Activated T-helper 1 cell treated with anti-CD3 and anti-CD28 coated beads, Interleukin-12 subunit alpha, Interleukin-12 subunit beta, Interleukin-2, Interleukin-4 antibody, amounts not matched to agents 30 ng/mL and 10 ng/mL and 1 ng/mL, durations not matched to agents 14 hours and 24 hours and 36 hours (primary cell): Measurements from ENCODE around the gene CRADD. TPM values are rescaled to one million over a fixed set of nuclear protein-coding genes. Genes with fewer than 3 reads are reported as not detected.

Experiments
- DNase-seq: peaks from one replicate; pipeline ENCODE4 v3.0.0; 2021; ENCODE audit warnings: low spot score
- H3K27ac Mint-ChIP-seq: one replicate; pipeline ENCODE4 v1.8.0; 2021; ENCODE audit warnings: mild to moderate bottlenecking, mixed read lengths
- H3K27me3 Mint-ChIP-seq: one replicate; pipeline ENCODE4 v1.8.0; 2022; ENCODE audit warnings: mild to moderate bottlenecking, moderate library complexity, mixed read lengths; ENCODE audit not compliant: insufficient read depth
- H3K36me3 Mint-ChIP-seq: one replicate; pipeline ENCODE4 v1.8.0; 2021; ENCODE audit warnings: low read depth, mixed read lengths
- H3K4me1 Mint-ChIP-seq: one replicate; pipeline ENCODE4 v1.8.0; 2021; ENCODE audit warnings: low read depth, mixed read lengths
- H3K4me3 Mint-ChIP-seq: one replicate; pipeline ENCODE4 v1.8.0; 2021; ENCODE audit warnings: mild to moderate bottlenecking, moderate library complexity, mixed read lengths
- H3K9me3 Mint-ChIP-seq: one replicate; pipeline ENCODE4 v1.8.0; 2021; ENCODE audit warnings: mixed read lengths
- intact Hi-C: fragments of 100-400 bp; cut with micrococcal nuclease; formaldehyde crosslinking; loops from one replicate; pipeline ENCODE4 v1.15.1; 2024
- total RNA-seq: library from RNA; stranded (reverse); gene quantifications from 2 replicates; pipeline ENCODE4 v1.2.3, GENCODE V29; 2022

The CRADD gene
- total RNA-seq, 1 donor from 2014 or later, result 11.2 TPM

DNA sequence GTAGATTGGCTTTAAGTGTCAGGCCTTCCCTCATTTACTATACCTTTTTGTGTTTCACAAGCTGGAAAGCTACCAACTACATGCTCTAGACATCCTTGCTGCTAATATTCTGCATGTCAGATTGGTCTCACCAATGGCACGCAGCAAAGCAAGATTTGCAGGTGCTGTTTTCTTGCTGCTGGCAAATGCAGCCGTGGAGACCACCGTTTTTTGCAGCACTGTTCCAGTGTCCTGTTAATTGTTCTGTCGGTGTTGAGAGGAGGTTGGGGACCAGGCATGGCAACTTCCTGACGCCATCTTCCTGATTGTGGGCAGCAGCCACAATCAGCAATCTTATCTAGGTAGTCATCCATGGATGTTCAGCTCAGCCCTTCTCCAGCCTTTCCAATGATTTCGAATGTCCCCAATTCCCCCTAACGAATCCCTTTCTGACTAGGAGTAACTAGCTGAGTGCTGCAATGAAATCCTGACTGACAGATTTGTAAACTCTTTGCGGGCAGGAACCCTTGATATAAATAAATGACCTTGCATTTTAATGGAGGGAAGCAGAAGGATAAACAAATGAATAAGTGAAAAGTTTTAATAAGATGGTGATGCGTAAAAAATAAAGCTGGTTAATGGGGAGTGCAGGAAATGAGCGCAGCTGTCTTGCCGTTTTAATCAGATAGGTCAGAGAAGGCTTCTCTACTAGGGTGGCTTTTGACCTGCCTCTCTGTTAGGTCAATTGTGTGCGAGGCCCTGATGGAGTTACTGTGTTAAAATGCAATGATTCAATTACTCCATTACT is 574 bp upstream of the CRADD start:
- peak overlapping the region; percentile 85 for H3K4me3 Mint-ChIP-seq

DNA sequence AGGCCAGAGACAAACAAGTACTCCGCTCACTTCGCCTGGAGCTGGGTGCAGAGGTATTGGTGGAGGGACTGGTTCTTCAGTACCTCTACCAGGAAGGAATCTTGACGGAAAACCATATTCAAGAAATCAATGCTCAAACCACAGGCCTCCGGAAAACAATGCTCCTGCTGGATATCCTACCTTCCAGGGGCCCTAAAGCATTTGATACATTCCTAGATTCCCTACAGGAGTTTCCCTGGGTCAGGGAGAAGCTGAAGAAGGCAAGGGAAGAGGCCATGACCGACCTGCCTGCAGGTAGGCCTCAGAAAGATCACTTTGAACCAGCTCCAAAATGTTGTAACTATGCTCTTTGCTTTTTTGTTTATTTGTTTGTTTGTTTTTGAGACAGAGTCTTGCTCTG is 1.6 kb downstream of the CRADD start:
- H3K27ac Mint-ChIP-seq, result peak overlapping the region; percentile 96
- peaks cover 32% of the 10 kb centered on the region for H3K4me1 Mint-ChIP-seq
- H3K4me3 Mint-ChIP-seq, result peak overlapping the region; percentile 85
- intact Hi-C loops, result loop anchor here (5.0 to 10.0 kb wide), 4 partner anchors 169 to 1811 kb away; partner anchors contain the start of gene NUDT4
- peaks cover 5% of the 10 kb centered on the region for H3K9me3 Mint-ChIP-seq
- peaks cover 10% of the 10 kb centered on the region for H3K36me3 Mint-ChIP-seq
- no peaks in the 10 kb centered on the region for H3K27me3 Mint-ChIP-seq
- DNase-seq, result no peak

More for the DNA sequence above, 574 bp upstream of the CRADD start:
- intact Hi-C loops, result loop anchor here (1.0 to 10.0 kb wide), 16 partner anchors 66 to 1809 kb away; partner anchors contain the start of genes CEP83, EEA1, MRPL42 and NUDT4
- H3K27ac Mint-ChIP-seq, result peak overlapping the region; percentile 96
- H3K36me3 Mint-ChIP-seq, result peaks cover 9% of the 10 kb centered on the region
- H3K4me1 Mint-ChIP-seq, result peaks cover 38% of the 10 kb centered on the region
- H3K9me3 Mint-ChIP-seq, result peaks cover 5% of the 10 kb centered on the region
- DNase-seq, result no peak
- no peaks in the 10 kb centered on the region for H3K27me3 Mint-ChIP-seq

DNA sequence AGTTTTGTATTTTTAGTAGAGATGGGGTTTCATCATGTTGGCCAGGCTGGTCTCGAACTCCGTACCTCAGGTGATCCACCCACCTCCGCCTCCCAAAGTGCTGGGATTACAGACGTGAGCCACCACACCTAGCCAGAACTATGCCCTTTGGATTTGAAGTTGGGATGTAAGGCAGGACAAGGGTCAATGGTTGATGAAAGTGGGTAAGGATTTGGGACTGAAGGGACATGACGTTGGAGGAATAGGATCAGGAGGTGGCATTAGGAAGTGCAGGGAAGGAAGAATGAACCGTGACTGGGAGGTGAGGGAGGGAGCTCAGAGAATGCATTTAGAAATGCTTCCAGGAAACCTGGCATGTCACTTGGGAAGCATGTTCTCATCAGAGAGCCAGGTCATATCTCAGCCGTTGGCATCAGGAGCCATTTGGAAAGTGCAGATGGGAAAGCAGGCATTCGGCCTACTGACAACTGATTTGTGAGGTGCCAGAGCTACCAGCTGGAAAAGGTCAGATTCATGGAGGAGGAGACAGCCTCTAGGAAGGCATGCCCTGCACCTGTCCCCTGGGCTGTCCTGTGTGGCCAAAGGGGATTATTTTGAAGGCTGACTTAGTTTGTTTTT is 2.2 kb downstream of the CRADD start:
- H3K4me3 Mint-ChIP-seq, result no peak overlapping the region
- H3K36me3 Mint-ChIP-seq, result peaks cover 10% of the 10 kb centered on the region
- peaks cover 35% of the 10 kb centered on the region for H3K4me1 Mint-ChIP-seq
- DNase-seq, result no peak
- no peak overlapping the region for H3K27ac Mint-ChIP-seq
- peaks cover 5% of the 10 kb centered on the region for H3K9me3 Mint-ChIP-seq
- intact Hi-C loops, result loop anchor here (5.0 to 10.0 kb wide), 4 partner anchors 168 to 1812 kb away; partner anchors contain the start of gene NUDT4
- no peaks in the 10 kb centered on the region for H3K27me3 Mint-ChIP-seq

- DNase-seq, result no peak
- Mint-ChIP-seq H3K4me3 (no peak overlapping the region), H3K36me3 (peaks cover 10% of the 10 kb centered on the region), H3K9me3 (peaks cover 5% of the 10 kb centered on the region), H3K4me1 (peaks cover 41% of the 10 kb centered on the region), H3K27ac (no peak overlapping the region), H3K27me3 (no peaks in the 10 kb centered on the region)
- intact Hi-C loops, result no loop called here
These were observed 2.8 kb downstream of the CRADD start for GRCh38 chr12:93680006-93680405.

- H3K4me3 Mint-ChIP-seq, result no peak overlapping the region
- no peak overlapping the region for H3K27ac Mint-ChIP-seq
- peaks cover 10% of the 10 kb centered on the region for H3K36me3 Mint-ChIP-seq
- H3K9me3 Mint-ChIP-seq, result no peaks in the 10 kb centered on the region
- peaks cover 33% of the 10 kb centered on the region for H3K4me1 Mint-ChIP-seq
- no peaks in the 10 kb centered on the region for H3K27me3 Mint-ChIP-seq
- DNase-seq, result no peak
- intact Hi-C loops, result no loop called here
These were observed 5.7 kb downstream of the CRADD start for GRCh38 chr12:93682846-93683261.

- no peak overlapping the region for H3K27ac Mint-ChIP-seq
- intact Hi-C loops, result no loop called here
- H3K36me3 Mint-ChIP-seq, result peaks cover 8% of the 10 kb centered on the region
- H3K9me3 Mint-ChIP-seq, result no peaks in the 10 kb centered on the region
- no peaks in the 10 kb centered on the region for H3K27me3 Mint-ChIP-seq
- H3K4me1 Mint-ChIP-seq, result peaks cover 27% of the 10 kb centered on the region
- H3K4me3 Mint-ChIP-seq, result no peak overlapping the region
- DNase-seq, result no peak
These were observed 6.2 kb downstream of the CRADD start for GRCh38 chr12:93683410-93683809.

GRCh38 chr12:93684716-93685115 is 7.5 kb downstream of the CRADD start:
- intact Hi-C loops, result no loop called here
- Mint-ChIP-seq H3K27ac (no peak overlapping the region), H3K4me3 (no peak overlapping the region), H3K9me3 (no peaks in the 10 kb centered on the region), H3K27me3 (no peaks in the 10 kb centered on the region), H3K36me3 (peaks cover 2% of the 10 kb centered on the region), H3K4me1 (peaks cover 27% of the 10 kb centered on the region)
- no peak for DNase-seq

- intact Hi-C loops, result no loop called here
- no peaks in the 10 kb centered on the region for H3K27me3 Mint-ChIP-seq
- H3K4me1 Mint-ChIP-seq, result peaks cover 31% of the 10 kb centered on the region
These were observed 9.6 kb downstream of the CRADD start for GRCh38 chr12:93686572-93687356.

GRCh38 chr12:93689076-93689834 is 12.1 kb downstream of the CRADD start:
- H3K4me3 Mint-ChIP-seq, result no peak overlapping the region
- intact Hi-C loops, result no loop called here
- peaks cover 7% of the 10 kb centered on the region for H3K9me3 Mint-ChIP-seq
- peaks cover 2% of the 10 kb centered on the region for H3K27me3 Mint-ChIP-seq
- no peak for DNase-seq
- H3K27ac Mint-ChIP-seq, result no peak overlapping the region
- H3K36me3 Mint-ChIP-seq, result peaks cover 5% of the 10 kb centered on the region
- H3K4me1 Mint-ChIP-seq, result peaks cover 26% of the 10 kb centered on the region

More at GRCh38 chr12:93686572-93687356, 9.6 kb downstream of the CRADD start:
- Mint-ChIP-seq H3K9me3 (no peaks in the 10 kb centered on the region), H3K4me3 (no peak overlapping the region), H3K27ac (no peak overlapping the region), H3K36me3 (no peaks in the 10 kb centered on the region)
- no peak for DNase-seq

DNA sequence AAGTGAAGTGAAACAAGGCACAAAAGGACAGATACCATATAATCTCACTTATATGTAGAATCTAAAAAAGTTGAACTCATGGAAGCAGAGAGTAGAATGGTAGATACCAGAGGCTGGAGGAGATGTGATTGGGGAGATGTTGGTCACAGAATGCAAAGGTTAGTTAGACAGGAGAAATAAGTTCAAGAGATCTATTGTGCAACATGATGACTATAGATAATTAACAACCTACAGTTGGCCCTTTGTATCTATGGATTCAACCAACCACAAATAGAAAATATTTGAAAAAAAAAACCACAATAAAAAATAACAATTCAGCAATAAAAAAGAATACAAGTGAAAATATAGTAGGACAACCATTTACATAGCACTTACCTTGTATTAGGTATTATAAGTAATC is 19.3 kb downstream of the CRADD start:
- intact Hi-C loops, result no loop called here
- H3K27me3 Mint-ChIP-seq, result peaks cover 5% of the 10 kb centered on the region
- H3K4me3 Mint-ChIP-seq, result no peak overlapping the region
- H3K36me3 Mint-ChIP-seq, result peaks cover 5% of the 10 kb centered on the region
- H3K4me1 Mint-ChIP-seq, result no peaks in the 10 kb centered on the region
- no peak for DNase-seq
- peaks cover 7% of the 10 kb centered on the region for H3K9me3 Mint-ChIP-seq
- no peak overlapping the region for H3K27ac Mint-ChIP-seq

- no peak for DNase-seq
- no peaks in the 10 kb centered on the region for H3K9me3 Mint-ChIP-seq
- H3K27ac Mint-ChIP-seq, result no peak overlapping the region
- H3K4me3 Mint-ChIP-seq, result no peak overlapping the region
- H3K27me3 Mint-ChIP-seq, result peaks cover 7% of the 10 kb centered on the region
- H3K4me1 Mint-ChIP-seq, result peaks cover 7% of the 10 kb centered on the region
- intact Hi-C loops, result no loop called here
- no peaks in the 10 kb centered on the region for H3K36me3 Mint-ChIP-seq
These were observed 21.3 kb downstream of the CRADD start for GRCh38 chr12:93698307-93699092.
